ENCODE measurements around the gene SLC39A9. TPM values are rescaled to one million over a fixed set of nuclear protein-coding genes. Genes with fewer than 3 reads are reported as not detected.
A peak's percentile ranks its signal among the peaks of the same experiment; 100 is the strongest.
"Not testable (repeated sequence)": the region's sequence is repeated elsewhere in the genome, so short reads cannot be mapped to it uniquely, and the experiment has no call there.

SLC39A9 gene
- total and polyA plus RNA-seq, 5 experiments from 2014 or later: 12.5 to 35.9 (median 17.1) TPM

DNA sequence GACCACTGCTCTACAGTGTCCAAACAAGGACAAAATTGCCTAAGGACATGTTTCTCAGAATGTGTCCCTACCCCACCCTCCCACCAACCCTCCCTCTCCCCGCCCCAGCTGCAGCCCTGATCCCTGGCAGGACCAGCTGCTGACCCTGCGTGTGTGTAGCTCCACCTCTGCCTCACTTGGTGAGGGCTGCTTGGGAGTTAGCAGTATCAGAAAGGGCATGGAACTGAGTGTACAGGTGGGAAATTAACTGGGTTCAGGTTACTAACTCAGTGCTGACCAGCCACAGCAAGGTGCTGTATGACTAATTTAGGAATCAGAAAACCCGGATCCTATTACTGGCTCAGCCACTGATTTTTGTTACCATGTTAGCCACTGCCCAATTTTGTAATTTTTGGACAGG, 74.8 kb downstream of the SLC39A9 start:
- Mint-ChIP-seq H3K27ac (no peak overlapping the region), H3K9me3 (peaks cover 0 to 2% (median 0%) of the 10 kb centered on the region in 9 donors), H3K27me3 (peaks cover 0 to 2% (median 0%) of the 10 kb centered on the region in 5 donors), H3K4me3 (no peak overlapping the region), H3K36me3 (peaks cover 0 to 6% (median 0%) of the 10 kb centered on the region in 3 donors), H3K4me1 (no peaks in the 10 kb centered on the region)
- DNase-seq: no peak
- ATAC-seq: no peak
- POLR2A ChIA-PET: no interaction called here

DNA sequence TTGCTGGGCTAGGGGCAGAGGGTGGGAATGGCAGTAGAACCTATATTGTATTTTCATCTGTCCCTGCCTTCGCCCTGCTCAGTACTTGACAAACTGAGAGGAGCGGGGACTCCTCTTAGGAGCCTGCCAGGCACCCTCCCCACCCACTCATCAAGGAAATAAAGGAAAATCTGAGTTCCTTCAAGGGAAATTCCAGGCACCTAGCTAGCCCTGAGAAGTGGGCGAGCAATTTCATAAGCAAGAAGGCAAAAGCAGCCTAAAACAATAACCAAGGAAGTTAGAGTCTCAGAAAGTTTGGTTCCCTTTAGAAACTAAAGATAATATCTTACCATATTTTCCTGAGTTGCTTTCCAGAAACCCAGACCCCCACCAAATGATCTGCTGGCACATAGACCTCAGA, 75.5 kb downstream of the SLC39A9 start:
- H3K27me3 Mint-ChIP-seq: peaks cover 0 to 2% (median 0%) of the 10 kb centered on the region in 5 donors
- no peaks in the 10 kb centered on the region for H3K4me1 Mint-ChIP-seq
- peaks cover 0 to 2% (median 0%) of the 10 kb centered on the region in 9 donors for H3K9me3 Mint-ChIP-seq
- peaks cover 0 to 6% (median 0%) of the 10 kb centered on the region in 3 donors for H3K36me3 Mint-ChIP-seq
- H3K4me3 Mint-ChIP-seq: no peak overlapping the region
- ATAC-seq: no peak
- POLR2A ChIA-PET: no interaction called here
- no peak for DNase-seq
- no peak overlapping the region for H3K27ac Mint-ChIP-seq

GRCh38 chr14:69475194-69475818, 76.8 kb downstream of the SLC39A9 start:
- Mint-ChIP-seq H3K4me1 (no peaks in the 10 kb centered on the region), H3K36me3 (peaks cover 0 to 6% (median 0%) of the 10 kb centered on the region in 3 donors), H3K27ac (no peak overlapping the region), H3K27me3 (peaks cover 0 to 15% (median 5%) of the 10 kb centered on the region in 5 donors), H3K9me3 (peaks cover 0 to 2% (median 0%) of the 10 kb centered on the region in 9 donors), H3K4me3 (no peak overlapping the region)
- no peak for ATAC-seq
- POLR2A ChIA-PET: no interaction called here
- no peak for DNase-seq

DNA sequence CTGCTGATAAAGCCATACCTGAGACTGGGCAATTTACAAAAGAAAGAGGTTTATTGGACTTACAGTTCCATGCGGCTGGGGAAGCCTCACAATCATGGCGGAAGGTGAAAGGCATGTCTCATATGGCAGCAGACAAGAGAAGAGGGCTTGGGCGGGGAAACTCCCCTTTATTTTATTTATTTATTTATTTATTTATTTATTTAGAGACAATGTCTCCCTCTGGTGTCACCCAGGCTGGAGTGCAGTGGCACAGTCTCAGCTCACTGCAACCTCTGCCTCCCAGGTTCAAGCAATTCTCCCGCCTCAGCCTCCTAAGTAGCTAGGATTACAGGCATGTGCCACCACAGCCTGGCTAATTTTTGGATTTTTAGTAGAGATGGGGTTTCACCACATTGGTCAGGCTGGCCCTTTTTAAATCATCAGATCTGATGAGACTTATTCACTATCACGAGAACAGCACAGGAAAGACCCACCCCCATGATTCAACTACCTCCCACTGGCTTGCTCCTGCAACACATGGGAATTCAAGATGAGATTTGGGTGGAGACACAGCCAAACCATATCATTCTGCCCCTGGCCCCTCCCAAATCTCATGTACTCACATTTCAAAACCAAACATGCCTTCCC, 78.4 kb downstream of the SLC39A9 start:
- DNase-seq, H3K4me1 Mint-ChIP-seq, H3K4me3 Mint-ChIP-seq, ATAC-seq, H3K9me3 Mint-ChIP-seq, H3K36me3 Mint-ChIP-seq, POLR2A ChIA-PET, H3K27ac Mint-ChIP-seq: not testable (repeated sequence)
- H3K27me3 Mint-ChIP-seq: peaks cover 4 to 15% (median 5%) of the 10 kb centered on the region in 5 donors

DNA sequence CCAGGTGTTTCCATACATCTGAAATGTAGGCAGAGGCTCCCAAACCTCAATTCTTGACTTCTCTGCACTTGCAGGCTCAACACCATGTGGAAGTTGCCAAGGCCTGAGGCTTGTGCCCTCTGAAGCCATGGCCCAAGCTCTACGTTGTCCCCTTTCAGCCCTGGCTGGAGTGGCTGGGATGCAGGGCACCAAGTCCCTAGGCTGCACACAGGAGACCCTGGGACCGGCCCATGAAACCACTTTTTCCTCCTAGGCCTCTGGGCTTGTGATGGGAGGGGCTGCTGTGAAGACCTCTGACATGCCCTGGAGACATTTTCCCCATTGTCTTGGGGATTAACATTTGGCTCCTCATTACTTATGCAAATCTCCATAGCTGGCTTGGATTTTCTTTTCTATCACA, 79.6 kb downstream of the SLC39A9 start:
- H3K27ac Mint-ChIP-seq, ATAC-seq, H3K9me3 Mint-ChIP-seq, POLR2A ChIA-PET, DNase-seq, H3K4me1 Mint-ChIP-seq, H3K36me3 Mint-ChIP-seq, H3K4me3 Mint-ChIP-seq: not testable (repeated sequence)
- H3K27me3 Mint-ChIP-seq: peaks cover 7 to 24% (median 11%) of the 10 kb centered on the region in 5 donors

DNA sequence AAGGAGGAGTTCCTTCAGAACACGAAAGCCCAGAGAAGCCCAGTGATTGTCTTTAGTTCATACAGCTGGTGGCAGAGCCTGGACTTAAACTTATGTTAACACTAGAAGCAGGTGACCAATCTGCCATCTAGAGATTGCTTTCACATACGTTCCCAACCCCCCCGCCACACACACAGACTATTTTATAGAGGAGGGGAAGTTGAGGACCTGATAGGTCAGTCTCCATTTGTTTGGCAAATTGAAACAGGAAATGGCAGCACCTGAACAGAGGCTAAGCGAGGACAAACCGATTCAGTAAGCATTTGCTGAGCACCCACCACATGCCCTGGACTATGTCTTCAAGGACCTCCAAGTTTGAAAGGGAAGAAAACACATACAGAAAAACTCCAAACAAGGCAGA, 81.2 kb downstream of the SLC39A9 start:
- no peak overlapping the region for H3K4me3 Mint-ChIP-seq
- peaks cover 0 to 9% (median 2%) of the 10 kb centered on the region in 4 donors for H3K4me1 Mint-ChIP-seq
- POLR2A ChIA-PET: no interaction called here
- peaks cover 10 to 30% (median 17%) of the 10 kb centered on the region in 5 donors for H3K27me3 Mint-ChIP-seq
- H3K36me3 Mint-ChIP-seq: no peaks in the 10 kb centered on the region
- peaks cover 0 to 2% (median 0%) of the 10 kb centered on the region in 9 donors for H3K9me3 Mint-ChIP-seq
- DNase-seq: no peak
- ATAC-seq: no peak
- H3K27ac Mint-ChIP-seq: peak overlapping the region in 1 of 10 donors; percentile 29

DNA sequence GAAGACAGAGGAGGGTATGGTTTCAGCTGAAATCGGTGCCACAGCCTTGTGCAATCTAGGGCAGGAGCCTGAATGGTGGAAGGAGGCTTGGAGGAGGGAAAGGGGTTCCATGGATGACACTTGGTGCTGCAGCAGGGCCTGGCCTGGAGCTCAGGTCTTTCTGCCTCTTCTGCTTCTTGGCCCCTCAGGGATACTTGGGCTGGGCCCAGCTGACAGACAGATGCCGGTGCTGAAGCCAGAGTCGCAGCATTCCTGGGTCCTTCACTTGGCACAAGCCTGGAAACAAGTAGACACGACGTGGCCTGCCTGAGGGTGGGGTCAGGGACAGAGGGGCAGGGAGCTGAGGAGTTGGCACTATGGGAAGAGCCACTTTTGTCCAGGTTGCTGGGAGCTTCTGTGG, 81.6 kb downstream of the SLC39A9 start:
- POLR2A ChIA-PET: no interaction called here
- DNase-seq (no peak), ATAC-seq (no peak)
- peaks cover 0 to 9% (median 2%) of the 10 kb centered on the region in 4 donors for H3K4me1 Mint-ChIP-seq
- peaks cover 10 to 31% (median 20%) of the 10 kb centered on the region in 5 donors for H3K27me3 Mint-ChIP-seq
- H3K4me3 Mint-ChIP-seq: no peak overlapping the region
- peaks cover 0 to 2% (median 0%) of the 10 kb centered on the region in 9 donors for H3K9me3 Mint-ChIP-seq
- no peak overlapping the region for H3K27ac Mint-ChIP-seq
- no peaks in the 10 kb centered on the region for H3K36me3 Mint-ChIP-seq

DNA sequence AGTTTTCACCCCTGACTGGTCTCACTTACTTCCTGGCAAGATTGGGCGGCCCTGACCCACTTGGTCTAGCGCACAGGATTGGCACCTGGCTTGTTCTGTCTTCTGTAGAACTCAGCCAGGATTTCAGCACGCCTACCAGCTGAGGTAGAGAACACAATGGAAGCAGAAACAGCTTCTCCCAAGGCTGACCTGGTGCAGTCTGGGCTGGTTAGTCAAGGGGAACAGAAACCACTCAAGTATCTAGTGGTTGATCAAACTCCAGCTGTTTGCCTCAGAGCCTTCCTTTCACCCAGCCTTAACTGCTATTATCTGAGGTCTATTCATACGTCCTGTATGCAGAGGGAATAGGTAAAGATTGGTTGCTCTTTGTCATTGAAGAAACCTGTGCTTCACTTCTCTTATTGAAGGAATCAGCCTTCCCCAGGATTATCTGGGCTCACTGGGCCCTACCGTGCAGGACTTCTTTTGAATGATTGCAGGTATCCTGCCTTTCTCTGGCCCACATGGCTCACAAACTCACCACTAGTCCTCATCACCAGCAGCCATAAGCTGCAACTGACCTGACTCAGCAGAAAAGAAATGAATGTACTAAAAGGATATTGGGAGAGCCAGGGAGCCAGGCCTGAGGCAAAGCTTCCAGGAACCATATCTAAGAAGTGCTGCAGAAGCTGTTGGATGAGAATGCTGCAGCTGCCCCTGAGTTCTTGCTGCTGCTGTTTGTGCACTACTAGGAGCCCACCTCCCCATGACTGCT, 83.5 kb downstream of the SLC39A9 start:
- peaks cover 12 to 50% (median 36%) of the 10 kb centered on the region in 5 donors for H3K27me3 Mint-ChIP-seq
- no peak overlapping the region for H3K4me3 Mint-ChIP-seq
- peaks cover 0 to 2% (median 0%) of the 10 kb centered on the region in 9 donors for H3K9me3 Mint-ChIP-seq

GRCh38 chr14:69483765-69484443, 85.4 kb downstream of the SLC39A9 start:
- Mint-ChIP-seq H3K36me3 (no peaks in the 10 kb centered on the region), H3K4me3 (peak overlapping the region in 2 of 10 donors; percentile 8 to 43), H3K27ac (no peak overlapping the region), H3K27me3 (peaks cover 15 to 60% (median 45%) of the 10 kb centered on the region in 5 donors), H3K4me1 (peaks cover 0 to 11% (median 2%) of the 10 kb centered on the region in 4 donors), H3K9me3 (no peaks in the 10 kb centered on the region)
- DNase-seq (no peak), ATAC-seq (no peak)
- POLR2A ChIA-PET: no interaction called here

More for the DNA sequence above, 83.5 kb downstream of the SLC39A9 start:
- POLR2A ChIA-PET: no interaction called here
- DNase-seq: no peak
- no peak overlapping the region for H3K27ac Mint-ChIP-seq
- H3K36me3 Mint-ChIP-seq: no peaks in the 10 kb centered on the region
- H3K4me1 Mint-ChIP-seq: peaks cover 0 to 11% (median 2%) of the 10 kb centered on the region in 4 donors
- ATAC-seq: no peak

DNA sequence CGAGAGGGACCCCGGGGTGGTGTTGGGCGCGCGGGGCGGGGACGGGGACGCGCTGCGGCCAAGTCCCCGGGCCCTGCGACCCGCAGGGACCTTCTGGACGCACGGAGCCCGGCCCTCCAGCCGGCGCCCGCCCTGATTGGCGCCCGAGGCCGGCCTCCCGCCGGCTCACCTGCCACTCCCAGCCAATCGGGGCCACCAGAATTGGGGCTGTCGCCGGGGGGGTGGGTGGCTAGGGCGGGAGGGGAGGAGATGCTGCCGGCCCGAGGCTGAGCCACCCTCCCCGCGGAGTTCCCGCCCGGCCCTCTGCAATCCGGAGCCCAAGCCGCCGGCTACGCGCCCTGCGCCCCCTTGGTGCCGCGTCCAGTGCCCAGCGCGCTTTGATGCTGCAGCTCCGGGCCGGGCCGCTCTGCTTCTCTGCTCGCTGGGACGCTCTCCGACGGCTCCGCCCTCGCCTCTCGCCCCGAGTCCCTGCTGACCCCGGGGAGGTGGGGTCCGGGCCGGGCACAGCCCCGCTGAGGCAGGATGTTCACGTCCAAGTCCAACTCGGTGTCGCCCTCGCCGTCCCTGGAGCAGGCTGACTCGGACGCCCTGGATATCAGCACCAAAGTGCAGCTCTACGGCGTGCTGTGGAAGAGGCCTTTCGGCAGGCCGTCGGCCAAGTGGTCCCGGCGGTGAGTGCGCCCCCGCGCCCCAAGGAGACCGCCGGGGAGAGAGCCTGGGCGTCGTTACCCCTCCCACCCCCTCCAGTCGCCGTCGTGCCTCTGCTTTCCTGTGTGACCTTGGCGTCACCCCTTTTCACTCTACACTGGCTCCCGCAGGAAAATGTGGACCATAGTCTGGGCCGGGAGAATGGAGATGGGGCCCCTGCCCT, 86.2 kb downstream of the SLC39A9 start, which contains the start of gene PLEKHD1:
TSS of gene PLEKHD1 (plus strand) at position 285 of the 871 bp plus-strand sequence. CDS start at position 523, 238 bp downstream.
- Mint-ChIP-seq H3K9me3 (no peaks in the 10 kb centered on the region), H3K27me3 (peaks cover 14 to 52% (median 45%) of the 10 kb centered on the region in 5 donors), H3K4me1 (peaks cover 0 to 11% (median 2%) of the 10 kb centered on the region in 4 donors), H3K36me3 (no peaks in the 10 kb centered on the region), H3K4me3 (peak within 1 kb of the TSS in 2 of 10 donors; percentile 8 to 43), H3K27ac (no peak within 1 kb of the TSS)
- ATAC-seq: no peak
- POLR2A ChIA-PET: no interaction called here
- DNase-seq: no peak

DNA sequence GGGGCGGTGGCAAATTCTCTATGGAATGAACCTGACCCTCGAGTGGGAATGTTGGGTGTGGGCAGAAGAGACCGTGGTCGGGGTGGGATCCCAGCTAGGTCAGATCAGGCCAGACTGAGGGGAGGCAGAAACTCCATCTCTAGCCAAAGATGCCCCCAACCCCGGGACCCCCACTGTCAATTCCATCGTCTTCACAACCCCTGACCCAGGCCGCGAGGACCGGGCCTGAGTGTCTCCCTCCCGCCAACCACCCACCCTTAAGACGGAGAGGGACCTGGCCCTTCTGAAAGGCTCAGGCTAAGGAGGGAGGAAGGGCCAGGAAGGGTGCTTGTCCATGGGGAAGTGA, 86.8 kb downstream of the SLC39A9 start:
- ATAC-seq: no peak
- no peak for DNase-seq
- H3K27me3 Mint-ChIP-seq: peaks cover 11 to 46% (median 44%) of the 10 kb centered on the region in 5 donors
- H3K9me3 Mint-ChIP-seq: no peaks in the 10 kb centered on the region
- H3K36me3 Mint-ChIP-seq: no peaks in the 10 kb centered on the region
- H3K4me1 Mint-ChIP-seq: peaks cover 0 to 11% (median 2%) of the 10 kb centered on the region in 4 donors
- POLR2A ChIA-PET: no interaction called here
- no peak overlapping the region for H3K4me3 Mint-ChIP-seq
- H3K27ac Mint-ChIP-seq: no peak overlapping the region

DNA sequence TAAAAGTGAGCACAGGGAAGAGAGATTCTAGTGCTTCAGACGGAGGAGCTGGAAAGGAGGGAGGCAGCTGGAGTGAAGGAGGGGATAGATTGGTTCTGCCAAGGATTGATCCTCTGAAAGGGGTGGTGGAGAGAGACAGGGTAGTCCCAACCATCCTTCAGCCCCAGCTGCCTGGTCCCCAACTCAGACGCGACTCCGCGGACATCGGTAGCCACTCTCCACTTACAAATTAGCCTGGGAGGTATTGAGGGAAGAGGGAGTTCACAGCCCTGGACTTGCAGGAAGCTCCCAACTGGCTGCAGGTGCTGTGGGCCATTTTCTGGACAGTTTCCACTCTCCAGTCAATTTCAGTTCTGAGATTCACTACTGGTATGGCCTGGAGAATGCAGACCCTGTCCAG, 87.2 kb downstream of the SLC39A9 start:
- Mint-ChIP-seq H3K4me3 (no peak overlapping the region), H3K27me3 (peaks cover 11 to 45% (median 44%) of the 10 kb centered on the region in 5 donors), H3K9me3 (no peaks in the 10 kb centered on the region), H3K36me3 (no peaks in the 10 kb centered on the region), H3K27ac (no peak overlapping the region), H3K4me1 (peaks cover 0 to 11% (median 2%) of the 10 kb centered on the region in 4 donors)
- DNase-seq (no peak), ATAC-seq (no peak)
- POLR2A ChIA-PET: no interaction called here

Measured in naive thymus-derived CD8-positive, alpha-beta T cell (primary cell).